HuH-7.5 (cell line): ENCODE results near the gene PSMB3.

Experiments
- DNase-seq: peaks from one replicate; pipeline ENCODE4 v3.0.0; 2011; ENCODE audit warnings: low spot score

Gene PSMB3

DNA sequence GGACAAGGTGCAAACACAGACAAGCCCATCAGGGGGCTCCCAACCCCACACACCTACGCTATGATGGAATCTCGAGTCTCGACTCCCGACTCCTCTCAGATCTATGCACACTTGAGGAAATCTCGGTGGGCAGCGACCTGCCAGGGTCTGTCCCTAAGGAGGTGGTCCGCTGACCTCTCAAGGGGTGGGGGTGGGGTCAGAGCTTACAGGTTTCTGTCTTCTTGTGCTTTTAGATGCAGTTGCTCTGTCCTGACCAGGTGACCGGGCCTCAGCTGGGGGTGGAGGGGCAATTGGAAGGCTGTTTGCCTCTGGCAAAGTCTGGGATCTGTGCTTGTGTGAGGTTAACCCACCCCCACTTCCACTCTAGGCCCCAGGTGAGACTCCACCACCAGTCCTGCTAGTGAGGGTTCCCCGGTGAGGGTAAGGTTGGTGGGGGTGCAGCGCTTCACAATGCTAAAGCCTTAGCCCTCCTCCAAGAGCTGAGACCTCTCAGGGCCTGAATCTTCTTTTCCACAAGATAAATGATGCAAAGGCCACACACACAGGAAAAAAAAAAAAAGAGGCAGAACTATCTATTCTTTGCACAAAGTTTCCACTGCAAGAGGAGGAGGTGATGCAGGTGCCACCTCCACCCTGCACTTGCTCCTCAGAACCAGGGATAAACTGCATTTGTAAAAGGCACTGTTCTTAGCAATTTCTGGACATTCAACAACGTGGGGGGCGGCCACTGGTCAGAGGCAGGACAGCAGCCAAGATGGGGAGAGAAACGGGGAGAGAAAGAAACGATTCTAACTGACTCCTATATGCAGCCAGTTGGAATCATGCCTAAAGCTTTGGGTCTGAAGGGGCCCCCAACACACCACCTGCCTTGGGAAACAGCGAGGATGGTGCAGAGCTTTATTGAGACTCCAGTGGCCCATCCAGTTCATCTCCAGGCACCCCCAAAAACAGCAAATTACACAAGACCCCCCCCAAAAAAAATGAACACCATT is 18.3 kb upstream of the PSMB3 start:
- peak; percentile 54 for DNase-seq

DNA sequence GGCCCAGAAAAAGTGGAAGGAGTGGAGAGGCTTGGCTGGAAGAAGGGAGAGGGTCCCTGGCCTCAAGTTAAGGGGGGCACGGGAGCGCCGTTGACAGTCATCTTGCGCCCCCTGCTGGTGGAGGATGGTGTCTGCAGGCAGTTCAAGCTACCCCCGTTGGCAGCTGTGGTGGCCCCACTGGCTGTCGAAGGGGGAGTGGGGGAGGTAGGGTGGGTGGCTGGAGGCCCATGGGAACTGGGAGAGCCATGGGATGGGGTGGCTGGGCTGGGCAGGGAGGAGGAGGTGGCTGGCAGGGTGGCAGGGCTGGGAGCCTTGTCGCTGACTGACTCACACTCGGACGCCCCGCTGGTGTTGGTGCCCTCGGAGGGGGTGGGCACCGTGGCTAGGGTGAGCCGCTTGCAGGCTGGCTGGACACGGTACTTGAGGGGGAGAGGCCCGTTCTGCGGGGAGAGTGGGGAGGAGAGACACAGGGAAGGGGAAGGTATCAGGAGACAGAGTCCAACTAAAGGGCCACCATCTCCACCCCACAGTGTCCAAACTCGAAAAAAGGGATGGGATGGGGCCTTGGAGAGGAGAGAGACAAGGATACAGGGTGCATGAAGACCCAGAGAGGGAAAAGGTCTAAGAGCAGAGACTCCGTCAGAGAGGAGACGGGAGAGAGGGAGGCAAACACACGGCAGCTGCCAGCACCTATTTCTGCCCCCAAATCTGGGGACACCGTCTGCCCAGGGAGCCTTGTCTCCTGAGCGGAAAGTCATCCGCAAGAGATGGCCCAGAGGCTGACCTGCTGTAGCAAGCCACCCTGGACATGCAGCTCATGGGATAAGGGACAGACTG is 17.2 kb upstream of the PSMB3 start:
- DNase-seq, result peak; percentile 81

DNA sequence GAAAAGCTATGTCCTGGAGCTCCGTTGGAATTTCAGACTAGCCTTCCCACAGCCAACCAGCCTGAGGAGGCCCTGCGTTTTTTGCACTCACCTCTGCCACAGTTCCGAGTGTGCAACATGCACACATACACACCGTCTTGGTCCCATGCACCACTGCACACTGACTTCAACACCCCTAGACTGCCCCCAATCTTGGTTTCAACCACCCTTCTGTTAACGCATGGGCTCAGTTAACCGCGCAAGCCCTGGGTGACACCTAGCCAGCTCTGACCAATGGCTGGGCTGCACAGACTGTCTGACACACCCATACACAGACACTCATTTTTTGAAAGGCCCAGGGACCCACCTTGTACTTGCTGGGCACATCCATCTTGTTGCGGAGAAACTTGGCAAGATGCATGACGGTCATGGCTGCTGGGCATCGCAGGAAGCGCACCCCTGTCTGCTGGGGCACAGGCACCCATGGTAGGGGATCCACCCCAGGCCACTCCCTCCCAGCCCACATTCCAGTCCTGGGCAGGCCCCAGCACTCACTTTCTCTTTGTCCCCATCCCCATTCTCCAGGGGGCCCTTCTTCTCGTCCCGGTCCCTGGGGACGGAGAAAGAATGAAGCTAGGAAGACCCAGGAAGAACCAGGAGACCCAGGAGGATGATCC is 14.4 kb upstream of the PSMB3 start:
- no peak for DNase-seq

DNA sequence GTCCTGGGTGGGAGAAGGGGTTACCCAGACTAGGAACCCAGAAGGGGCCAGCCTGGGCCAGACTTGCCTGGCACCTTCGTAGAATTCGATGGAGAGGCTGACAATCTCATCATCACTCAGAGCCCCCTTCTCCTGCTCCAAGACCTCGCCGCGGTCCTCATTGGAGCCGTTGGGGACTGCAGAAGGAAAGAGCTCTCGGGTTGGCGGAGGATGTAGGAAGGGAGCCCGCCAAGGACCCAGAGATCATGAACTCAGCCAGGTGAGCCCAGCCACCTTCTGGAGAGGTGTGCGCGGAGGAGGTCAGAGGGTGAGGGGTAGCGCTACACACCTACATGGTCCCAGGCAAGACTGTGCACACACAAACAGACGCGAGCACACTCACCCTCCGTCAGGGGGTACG is 13.9 kb upstream of the PSMB3 start:
- DNase-seq, result no peak

DNA sequence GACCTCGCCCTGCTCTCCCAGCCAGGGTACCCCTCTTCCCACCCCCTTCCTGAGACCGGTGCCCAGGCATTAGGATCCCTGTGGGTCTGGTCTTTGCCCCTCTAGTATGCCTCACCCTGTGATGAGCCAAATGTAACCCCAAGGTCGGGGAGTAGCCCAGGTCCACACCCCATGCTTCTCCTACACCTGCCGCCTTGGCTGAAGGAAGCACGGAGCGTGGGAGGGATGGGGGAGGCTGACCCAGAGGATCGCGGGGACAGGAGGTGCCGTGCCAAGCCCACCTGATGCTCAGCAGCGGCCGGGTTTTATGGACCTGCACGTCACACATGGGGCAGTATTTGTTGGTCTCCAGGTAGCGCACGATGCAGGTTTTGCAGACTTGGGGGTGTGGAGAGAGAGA is 13.2 kb upstream of the PSMB3 start:
- no peak for DNase-seq

DNA sequence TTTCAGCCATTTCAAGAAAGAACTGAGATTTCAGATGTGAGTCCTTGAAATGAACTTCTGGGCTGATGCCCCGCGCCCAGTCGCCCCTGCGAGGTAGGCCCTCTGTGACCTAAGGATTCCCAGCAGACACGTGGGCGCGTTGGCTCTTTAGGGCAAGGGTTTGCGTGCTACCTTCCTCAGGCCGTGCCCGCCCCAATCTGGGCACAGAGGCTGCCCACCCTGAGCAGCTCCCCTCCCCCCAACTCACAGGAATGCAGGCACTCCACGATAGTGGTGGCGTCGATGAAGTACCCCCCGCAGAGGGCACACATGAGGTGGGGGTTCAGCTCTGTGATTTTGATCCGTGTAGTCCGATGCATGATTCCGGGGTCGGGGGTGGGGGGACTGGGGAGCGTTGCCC is 12.5 kb upstream of the PSMB3 start:
- no peak for DNase-seq

DNA sequence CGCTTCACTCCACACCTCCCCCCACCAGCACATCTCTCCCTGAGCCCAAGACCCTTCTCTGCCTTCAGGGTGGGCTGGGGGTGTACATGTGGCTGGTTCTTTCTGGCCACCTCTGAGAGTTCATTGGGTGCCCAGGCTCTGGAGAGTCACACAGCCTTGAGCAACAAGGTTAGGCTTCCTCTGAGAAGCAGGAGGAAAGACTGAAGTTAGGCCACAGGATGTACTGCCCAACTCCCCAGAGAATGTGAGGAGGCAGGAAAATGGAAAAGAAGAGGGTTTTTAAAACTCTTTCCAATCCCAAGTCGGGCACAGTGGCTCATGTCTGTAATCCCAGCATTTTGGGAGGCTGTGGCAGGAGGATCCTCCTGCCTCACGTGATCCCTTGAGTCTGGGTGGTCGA is 11.7 kb upstream of the PSMB3 start:
- DNase-seq, result no peak

DNA sequence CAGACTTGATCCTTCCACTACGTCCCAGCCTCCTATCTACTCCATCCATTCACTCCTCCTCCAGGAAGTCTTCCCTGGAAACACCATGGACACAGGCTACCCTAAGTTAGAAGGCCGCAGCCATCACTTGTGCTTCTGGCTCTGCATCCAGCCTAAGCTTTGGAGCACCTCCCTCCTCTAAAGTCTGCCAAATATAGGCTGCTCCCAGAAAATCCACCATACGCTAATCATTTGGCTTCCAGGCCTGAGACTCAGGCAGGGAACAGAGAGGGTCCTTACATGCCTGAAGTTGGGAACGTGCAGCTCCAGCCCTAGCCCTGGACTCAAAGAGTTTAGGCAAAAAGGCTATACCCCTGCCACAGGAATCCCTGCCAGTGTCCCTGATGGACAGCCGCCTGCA is 11.1 kb upstream of the PSMB3 start:
- DNase-seq, result no peak

DNA sequence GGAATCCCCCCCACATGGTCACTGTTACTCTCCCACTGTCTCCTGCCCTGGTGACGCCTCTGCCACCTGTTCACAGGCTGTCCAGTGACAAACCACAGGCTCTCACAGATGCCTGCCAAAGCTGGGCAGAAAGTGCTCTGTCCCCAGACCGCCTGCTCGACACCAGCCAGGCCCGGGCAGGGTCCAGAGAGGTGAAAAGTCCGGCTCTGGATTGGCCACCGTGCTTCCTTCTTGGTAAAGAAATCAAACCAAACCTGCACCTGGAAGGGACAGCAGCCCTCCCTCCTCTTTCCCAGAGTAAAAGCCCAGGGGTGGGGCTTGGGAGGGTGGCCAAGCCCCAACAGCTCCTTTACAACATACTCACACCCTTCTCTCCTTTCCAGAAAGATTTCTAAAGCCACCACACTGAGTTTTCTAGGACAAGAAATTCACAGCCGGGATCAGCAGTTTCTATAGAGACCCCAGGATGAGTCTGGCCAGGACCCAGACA is 10.6 kb upstream of the PSMB3 start:
- no peak for DNase-seq

DNA sequence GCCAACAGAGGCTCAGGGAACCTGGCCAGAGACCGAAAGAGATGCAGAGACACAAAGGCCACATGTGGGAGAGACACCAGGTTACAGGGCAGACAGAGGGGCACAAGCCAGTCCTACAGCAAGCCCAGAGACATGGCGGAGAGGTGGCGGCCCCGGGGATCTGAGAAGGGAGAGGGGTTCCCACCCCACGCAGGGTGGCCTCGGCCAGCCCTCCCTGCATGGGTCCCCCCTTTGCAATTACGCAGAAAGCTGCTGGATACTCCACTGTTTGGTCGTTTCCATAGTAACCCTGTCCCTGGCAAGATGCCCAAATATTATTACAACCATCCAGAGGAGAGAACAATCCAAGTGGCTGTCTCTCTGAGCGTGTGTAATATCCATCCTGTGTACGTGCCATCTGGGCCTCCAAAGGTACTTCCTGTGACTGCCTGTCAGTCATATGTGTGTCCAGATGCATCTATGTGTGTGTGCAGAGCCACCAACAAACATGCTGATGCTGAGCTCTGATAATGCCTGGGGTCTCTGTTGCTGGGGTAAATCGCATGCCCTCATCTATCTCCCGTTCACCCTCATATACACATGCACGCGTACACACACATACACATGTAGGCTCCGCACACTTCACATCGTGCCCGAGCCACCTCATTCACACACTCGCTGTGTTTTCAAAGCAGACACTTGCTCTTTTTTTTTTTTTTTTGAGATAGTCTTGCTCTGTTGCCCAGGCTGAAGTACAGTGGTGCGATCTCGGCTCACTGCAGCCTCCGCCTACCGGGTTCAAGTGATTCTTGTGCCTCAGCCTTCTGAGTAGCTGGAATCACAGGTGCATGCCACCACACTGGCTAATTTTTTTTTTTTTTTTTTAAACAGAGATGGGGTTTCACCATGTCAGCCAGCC is 9.9 kb upstream of the PSMB3 start:
- no peak for DNase-seq

DNA sequence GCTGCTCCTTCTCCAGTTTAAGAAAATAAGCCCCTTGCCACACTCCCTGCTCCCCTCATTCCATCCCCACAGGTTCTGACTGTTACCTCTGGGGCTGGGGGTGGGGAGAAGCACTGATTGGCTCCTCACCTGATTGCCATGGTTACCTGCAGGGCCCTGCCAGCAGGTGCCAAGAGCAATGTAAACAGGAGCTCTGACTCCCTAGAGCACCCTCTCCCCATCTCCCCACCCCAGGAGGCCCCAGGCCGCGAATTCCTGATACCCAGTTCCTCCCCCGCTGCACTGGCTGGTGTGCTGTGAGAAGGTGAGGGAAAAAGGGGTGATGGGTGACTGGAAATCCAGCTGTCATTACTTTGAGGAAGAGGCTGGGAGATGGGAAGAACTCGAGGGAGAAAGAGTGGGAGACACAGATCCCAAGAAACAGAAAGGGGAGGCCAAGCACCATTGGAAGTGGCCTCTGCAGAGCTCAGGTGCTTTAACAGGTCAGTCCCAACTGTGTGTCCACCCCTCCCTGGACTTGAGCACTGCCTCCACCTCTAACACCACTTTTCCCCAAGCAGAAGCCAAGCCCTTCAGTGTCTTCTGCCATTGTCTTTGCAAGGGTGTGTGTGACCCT is 8.9 kb upstream of the PSMB3 start:
- DNase-seq, result no peak

DNA sequence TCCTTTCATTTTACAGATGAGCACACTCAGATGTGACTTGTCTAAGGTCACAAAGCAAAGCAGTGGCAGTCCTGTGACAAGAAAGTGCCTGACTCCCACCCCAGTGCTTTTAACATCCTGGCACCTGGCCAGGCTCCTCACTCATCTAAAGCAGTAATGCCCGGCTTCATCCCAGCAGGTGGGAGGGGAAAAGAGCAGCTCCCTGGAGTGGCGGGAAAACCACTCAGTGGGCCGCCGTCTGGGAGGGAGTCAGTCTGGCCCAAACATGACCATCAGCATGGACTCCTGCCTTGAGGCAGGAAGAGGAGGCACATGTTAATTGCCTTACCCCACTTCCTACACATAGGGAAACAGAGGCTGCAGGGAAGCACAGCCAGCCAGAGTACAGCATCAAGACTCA is 7.0 kb upstream of the PSMB3 start:
- DNase-seq, result no peak

DNA sequence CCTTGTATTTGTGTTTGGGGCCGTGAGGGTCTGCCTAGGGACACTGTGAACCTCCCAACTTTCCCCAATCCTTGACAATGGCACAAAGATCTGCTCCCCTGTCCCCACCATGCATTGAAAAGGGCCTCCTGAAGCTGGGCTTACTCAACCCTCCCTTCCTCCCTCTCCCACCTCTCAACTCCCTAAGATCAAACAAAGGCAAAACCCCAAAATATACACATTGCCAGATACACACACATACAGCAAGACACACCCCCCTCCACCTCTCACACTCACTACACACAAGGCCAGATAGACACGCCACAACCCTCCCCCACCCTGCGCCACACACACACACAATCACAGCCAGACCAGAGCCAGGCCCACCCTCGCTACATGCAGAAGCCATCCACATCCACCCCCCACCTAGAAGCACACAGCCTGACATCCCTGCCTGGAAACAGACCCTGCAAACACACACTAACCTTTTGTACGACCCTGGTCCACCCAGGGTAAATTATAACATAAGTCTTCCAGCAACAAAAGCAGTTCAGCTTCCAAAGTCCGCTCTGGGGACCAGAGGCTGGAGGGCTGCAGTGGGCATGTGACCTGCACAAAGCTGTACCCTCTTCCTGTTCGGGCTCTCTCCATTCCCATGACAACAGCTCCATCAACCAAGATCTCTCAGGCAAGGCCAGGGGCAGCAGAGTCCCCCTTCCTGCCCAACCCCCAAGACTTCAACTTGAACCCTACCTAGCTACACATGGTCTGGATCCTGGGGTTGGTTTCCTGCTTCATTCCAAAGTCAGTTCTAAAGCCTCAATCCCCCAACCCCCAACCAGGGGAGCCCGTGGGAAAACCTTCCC is 6.3 kb upstream of the PSMB3 start:
- no peak for DNase-seq

DNA sequence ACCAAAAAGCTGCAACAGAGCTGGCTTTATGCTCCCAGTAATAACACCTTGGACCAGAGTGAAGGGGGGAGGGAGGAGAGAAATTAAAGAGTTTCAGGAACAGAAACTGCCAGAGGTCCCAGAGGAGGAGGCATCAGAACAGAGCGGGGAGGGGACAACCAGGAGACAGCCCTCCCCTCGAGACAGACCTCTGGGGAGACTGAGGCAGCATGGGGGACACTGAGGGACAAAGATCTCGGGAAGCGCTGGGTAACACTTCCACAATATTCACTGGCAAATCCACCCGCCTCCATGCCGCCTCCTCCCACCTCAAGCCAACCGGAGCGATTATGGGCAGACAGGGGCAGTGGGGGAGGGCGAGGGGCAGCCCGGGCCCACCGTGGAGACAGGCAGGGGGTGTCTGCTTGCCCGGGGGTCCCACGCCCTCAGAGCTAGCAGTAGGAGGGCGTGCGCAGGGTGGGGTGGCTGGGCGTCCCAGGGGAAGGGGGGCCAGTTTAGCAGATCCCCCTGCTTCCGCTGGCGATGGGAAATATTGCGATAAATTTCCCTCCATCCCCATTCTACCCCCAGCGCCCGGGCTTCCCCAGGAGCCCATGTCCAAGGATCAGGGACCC is 5.6 kb upstream of the PSMB3 start:
- DNase-seq, result no peak

DNA sequence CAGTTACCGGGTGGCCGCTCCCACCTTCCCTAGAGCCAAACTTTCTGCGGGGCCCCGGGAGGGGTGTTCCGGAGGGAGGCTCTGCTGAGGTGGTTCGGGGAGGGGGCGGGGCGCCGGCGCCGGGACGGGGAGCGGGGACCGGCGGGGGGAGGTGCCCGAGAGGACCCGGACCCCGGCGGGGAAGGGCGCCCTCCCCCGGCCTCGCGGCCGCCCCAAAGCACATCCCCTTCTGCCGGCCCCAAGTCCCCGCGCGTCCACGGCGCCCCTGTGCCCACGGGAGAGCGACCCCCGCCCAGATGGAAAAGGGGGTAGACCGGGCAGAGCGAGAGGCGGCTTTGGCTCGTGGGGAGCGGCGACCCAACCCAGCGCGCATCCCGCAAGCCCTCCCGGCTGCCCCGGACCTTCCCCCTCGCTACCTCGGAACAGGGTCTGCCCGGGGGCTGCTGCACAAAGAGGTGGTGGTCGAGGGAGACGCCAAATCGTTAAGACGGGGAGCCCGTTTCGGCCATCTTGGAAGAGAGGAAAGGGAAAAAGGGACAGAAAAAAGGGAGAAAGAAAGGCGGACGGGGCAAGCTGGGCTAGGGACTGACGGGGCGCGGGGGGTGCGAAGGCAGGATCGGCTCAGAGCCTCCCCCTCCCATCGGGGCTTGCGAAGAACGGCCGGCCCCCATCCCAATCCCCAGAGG is 4.9 kb upstream of the PSMB3 start:
- DNase-seq, result no peak

DNA sequence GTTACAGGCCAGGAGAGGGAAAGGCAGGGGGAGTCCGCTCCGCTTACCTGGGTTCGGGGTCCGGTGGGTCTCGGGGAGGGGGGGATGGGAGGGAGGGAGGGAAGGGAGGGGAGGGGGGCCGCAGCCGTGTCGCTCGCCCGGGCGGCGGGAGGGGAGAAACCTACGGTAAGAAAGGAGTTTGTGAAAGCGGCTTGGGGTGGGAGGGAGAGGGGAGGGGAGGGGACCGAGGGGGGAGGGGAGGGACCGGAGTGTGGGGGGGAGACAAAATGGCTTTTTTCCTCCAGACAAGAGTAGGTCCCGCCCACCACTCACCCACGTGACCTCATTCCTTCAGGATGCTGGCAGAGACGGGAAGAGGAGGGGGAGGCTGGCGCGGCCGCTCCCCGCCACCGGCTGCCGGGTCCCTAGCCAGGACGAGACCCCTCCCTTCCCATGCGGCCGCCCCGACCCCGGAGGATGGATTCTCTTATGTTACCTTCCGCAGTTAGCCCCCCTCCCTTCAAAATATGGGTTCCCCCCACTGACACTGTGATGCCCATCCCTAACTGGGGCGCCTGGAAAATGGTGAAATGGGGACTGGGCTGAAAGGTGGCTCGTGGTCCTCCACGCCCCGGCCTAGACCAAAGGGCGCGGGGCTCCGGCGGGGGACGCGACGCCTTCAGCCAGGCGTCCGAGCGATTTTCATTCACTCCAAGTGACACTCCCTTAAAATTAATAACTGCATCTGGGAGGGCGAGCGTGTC is 4.2 kb upstream of the PSMB3 start, which contains the start of gene PCGF2:
TSS of gene PCGF2 (minus strand) at position 188 of the 743 bp plus-strand sequence. CDS start 7,934 bp downstream, outside the sequence.
- peak; percentile 62 for DNase-seq

DNA sequence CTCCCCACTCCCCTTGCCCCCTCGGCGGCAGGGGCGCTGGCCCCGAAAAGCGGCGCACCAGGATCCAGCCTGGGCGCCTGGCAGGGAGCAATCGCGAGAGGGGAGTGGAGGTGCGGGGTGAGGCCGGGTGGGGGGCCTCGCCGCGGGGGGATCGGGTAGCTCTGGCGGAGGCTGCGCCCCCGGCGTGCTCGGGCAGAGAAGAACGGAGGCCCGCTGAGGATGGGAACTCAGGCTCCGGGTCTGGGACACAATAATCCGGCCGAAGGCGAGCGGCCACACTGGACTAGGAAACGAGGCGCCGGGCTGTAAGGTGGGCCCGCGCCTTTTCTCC is 3.7 kb upstream of the PSMB3 start:
- DNase-seq, result no peak
